ENCODE results near the gene NADK2.

NADK2 gene

GRCh38 chr5:36270876-36271575 lies 29.3 kb upstream of the NADK2 start:
- H3K9me2 ChIP-seq (replicated peaks; ENCODE audit: insufficient read depth, low read length) = no peaks in the 10 kb centered on the region
- H3K27me3 ChIP-seq (replicated peaks; ENCODE audit: insufficient read depth, low read length) = peaks cover 7% of the 10 kb centered on the region; the same call in 1 of the 2 replicates
- no peak overlapping the region for H3K27ac ChIP-seq (ENCODE audit: low read length)
- no peaks in the 10 kb centered on the region for H3K9me3 ChIP-seq (replicated peaks; ENCODE audit: insufficient read depth, low read length)
- no peak overlapping the region for H3K4me2 ChIP-seq (ENCODE audit: low read depth, low read length)
- no peaks in the 10 kb centered on the region for H3K36me3 ChIP-seq (replicated peaks; ENCODE audit: insufficient read depth, low read length)
- no peak overlapping the region for H3K4me3 ChIP-seq (ENCODE audit: low read length)
- H3F3A ChIP-seq (ENCODE audit: insufficient read depth, low read length) = no peaks in the 10 kb centered on the region
- H3K79me2 ChIP-seq (ENCODE audit: low read length) = no peaks in the 10 kb centered on the region
- DNase-seq = no peak
- no peaks in the 10 kb centered on the region for H4K20me1 ChIP-seq (ENCODE audit: insufficient read depth, low read length)
- H3K4me1 ChIP-seq (ENCODE audit: low read length) = no peaks in the 10 kb centered on the region
- TF ChIP-seq CTCF (IDR thresholded peaks at IDR 0.05; ENCODE audit: low read length) (no peak), EZH2 (optimal IDR thresholded peaks at IDR 0.05; ENCODE audit: low read depth, low read length) (no peak), EZH2phosphoT487 (IDR thresholded peaks at IDR 0.05; ENCODE audit: low read length) (no peak)
- no peak overlapping the region for H2AFZ ChIP-seq (ENCODE audit: low read length)
- H3K9ac ChIP-seq (ENCODE audit: low read length) = no peak overlapping the region

GRCh38 chr5:36270175-36270574 lies 28.4 kb upstream of the NADK2 start:
- H3K4me2 ChIP-seq (ENCODE audit: low read depth, low read length) = no peak overlapping the region
- no peaks in the 10 kb centered on the region for H4K20me1 ChIP-seq (ENCODE audit: insufficient read depth, low read length)
- no peak for TF ChIP-seq EZH2 (optimal IDR thresholded peaks at IDR 0.05; ENCODE audit: low read depth, low read length)
- TF ChIP-seq CTCF (IDR thresholded peaks at IDR 0.05; ENCODE audit: low read length) = no peak
- no peak for TF ChIP-seq EZH2phosphoT487 (IDR thresholded peaks at IDR 0.05; ENCODE audit: low read length)
- H3K9ac ChIP-seq (ENCODE audit: low read length) = no peak overlapping the region
- no peaks in the 10 kb centered on the region for H3K4me1 ChIP-seq (ENCODE audit: low read length)
- no peaks in the 10 kb centered on the region for H3K9me2 ChIP-seq (replicated peaks; ENCODE audit: insufficient read depth, low read length)
- peaks cover 7% of the 10 kb centered on the region; the same call in 1 of the 2 replicates for H3K27me3 ChIP-seq (replicated peaks; ENCODE audit: insufficient read depth, low read length)
- H3K36me3 ChIP-seq (replicated peaks; ENCODE audit: insufficient read depth, low read length) = no peaks in the 10 kb centered on the region
- no peaks in the 10 kb centered on the region for H3K79me2 ChIP-seq (ENCODE audit: low read length)
- H3K9me3 ChIP-seq (replicated peaks; ENCODE audit: insufficient read depth, low read length) = no peaks in the 10 kb centered on the region
- H3F3A ChIP-seq (ENCODE audit: insufficient read depth, low read length) = no peaks in the 10 kb centered on the region
- no peak overlapping the region for H2AFZ ChIP-seq (ENCODE audit: low read length)
- no peak overlapping the region for H3K27ac ChIP-seq (ENCODE audit: low read length)
- DNase-seq = no peak
- no peak overlapping the region for H3K4me3 ChIP-seq (ENCODE audit: low read length)

GRCh38 chr5:36269478-36269877 lies 27.8 kb upstream of the NADK2 start:
- H3K79me2 ChIP-seq (ENCODE audit: low read length) = no peaks in the 10 kb centered on the region
- H4K20me1 ChIP-seq (ENCODE audit: insufficient read depth, low read length) = no peaks in the 10 kb centered on the region
- no peak overlapping the region for H3K9ac ChIP-seq (ENCODE audit: low read length)
- no peak overlapping the region for H3K4me2 ChIP-seq (ENCODE audit: low read depth, low read length)
- H3K27ac ChIP-seq (ENCODE audit: low read length) = no peak overlapping the region
- 0 out of 2 replicates have a peak, but pooled peaks cover 2% of the 10 kb centered on the region for H3F3A ChIP-seq (ENCODE audit: insufficient read depth, low read length)
- DNase-seq = no peak
- 0 out of 2 replicates have a peak, but pooled peaks cover 2% of the 10 kb centered on the region for H3K4me1 ChIP-seq (ENCODE audit: low read length)
- H3K4me3 ChIP-seq (ENCODE audit: low read length) = no peak overlapping the region
- H3K27me3 ChIP-seq (replicated peaks; ENCODE audit: insufficient read depth, low read length) = no peaks in the 10 kb centered on the region
- H2AFZ ChIP-seq (ENCODE audit: low read length) = no peak overlapping the region
- H3K36me3 ChIP-seq (replicated peaks; ENCODE audit: insufficient read depth, low read length) = no peaks in the 10 kb centered on the region
- TF ChIP-seq EZH2phosphoT487 (IDR thresholded peaks at IDR 0.05; ENCODE audit: low read length) = no peak
- TF ChIP-seq EZH2 (optimal IDR thresholded peaks at IDR 0.05; ENCODE audit: low read depth, low read length) = no peak
- TF ChIP-seq CTCF (IDR thresholded peaks at IDR 0.05; ENCODE audit: low read length) = no peak
- H3K9me3 ChIP-seq (replicated peaks; ENCODE audit: insufficient read depth, low read length) = no peaks in the 10 kb centered on the region
- H3K9me2 ChIP-seq (replicated peaks; ENCODE audit: insufficient read depth, low read length) = no peaks in the 10 kb centered on the region

Data from MM.1S (cell line).